Measurements from ENCODE around the gene CFAP46. TPM values are rescaled to one million over a fixed set of nuclear protein-coding genes. Genes with fewer than 3 reads are reported as not detected.

The CFAP46 gene
- total and polyA plus RNA-seq, 2 of the 4 experiments (the other 2 are of a cell fraction), result 1.3 to 1.8 TPM

DNA sequence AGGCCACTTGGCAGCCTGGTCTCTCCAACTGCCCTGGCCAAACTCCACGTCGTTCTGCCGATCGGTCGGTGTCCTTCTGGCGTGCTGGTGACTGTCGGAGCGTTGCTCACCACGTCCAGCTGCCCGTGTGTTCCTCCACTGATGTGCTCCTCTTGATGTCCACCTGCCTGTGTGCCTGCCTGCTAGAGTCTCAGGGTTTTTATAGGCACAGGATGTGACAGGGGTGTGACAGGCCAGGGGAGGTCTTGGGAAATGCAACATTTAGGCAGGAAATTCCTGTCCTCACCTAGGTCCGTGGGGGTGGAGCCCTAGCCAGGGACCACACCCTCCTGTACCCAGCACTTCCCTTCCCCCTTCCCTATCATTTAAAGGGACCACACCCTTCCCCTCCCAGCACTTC lies 25.2 kb upstream of the CFAP46 start:
- ATAC-seq (ENCODE audit: low read depth) (no peak), DNase-seq (no peak)
- Histone ChIP-seq H2BK5ac (ENCODE audit: low read depth, low read length, poor library complexity, severe bottlenecking) (no peak overlapping the region), H3K27ac (ENCODE audit: insufficient read depth, low read length) (no peak overlapping the region), H4K91ac (ENCODE audit: insufficient read depth, low read depth, low read length) (no peak overlapping the region), H4K5ac (ENCODE audit: low read depth, low read length) (no peak overlapping the region), H2AFZ (replicated peaks; ENCODE audit: low read length, poor library complexity) (no peak overlapping the region), H3K36me3 (ENCODE audit: control insufficient read depth, insufficient read depth, low read length) (no peaks in the 10 kb centered on the region), H2AK9ac (replicated peaks; ENCODE audit: low read depth, low read length, poor library complexity) (no peak overlapping the region), H3K9me1 (ENCODE audit: insufficient read depth, low read length) (no peaks in the 10 kb centered on the region), H2BK120ac (ENCODE audit: low read depth, low read length) (no peak overlapping the region), H3K79me1 (ENCODE audit: low read depth in 1 of 2, low read length in 2 of 2) (no peaks in the 10 kb centered on the region), H4K8ac (ENCODE audit: low read depth in 2 of 2, low read length in 2 of 2) (no peak overlapping the region), H3K4me1 (ENCODE audit: control insufficient read depth, insufficient read depth, low read length) (no peaks in the 10 kb centered on the region), H3K23ac (ENCODE audit: low read depth, low read length) (no peak overlapping the region), H3K4me3 (ENCODE audit: insufficient read depth, low read depth, low read length) (no peak overlapping the region), H4K20me1 (ENCODE audit: insufficient read depth, low read length) (no peaks in the 10 kb centered on the region), H3K9ac (ENCODE audit: low read depth, low read length) (no peak overlapping the region), H3K14ac (replicated peaks; ENCODE audit: low read depth, low read length) (no peak overlapping the region), H3K27me3 (ENCODE audit: control insufficient read depth, insufficient read depth, low read length) (peaks cover 63% of the 10 kb centered on the region), H3K9me3 (ENCODE audit: control insufficient read depth, insufficient read depth, low read length) (peaks cover 1% of the 10 kb centered on the region; the same call in 1 of the 2 replicates), H2AK5ac (ENCODE audit: low read depth, low read length) (no peak overlapping the region), H3K4ac (ENCODE audit: low read depth, low read length) (no peak overlapping the region), H3K4me2 (ENCODE audit: low read depth, low read length) (no peak overlapping the region), H2BK15ac (ENCODE audit: low read depth, low read length) (no peak overlapping the region), H3K56ac (ENCODE audit: extremely low read depth, insufficient read depth, low read length) (no peak overlapping the region), H3K18ac (ENCODE audit: low read depth, low read length) (no peak overlapping the region), H2BK20ac (ENCODE audit: low read depth, low read length) (no peak overlapping the region)
- in situ Hi-C loops (cut with MboI; ENCODE audit: low sequenced_read_pairs) (no loop called here), dilution Hi-C loops (cut with HindIII; ENCODE audit: low sequenced_read_pairs, unreplicated experiment) (no loop called here), intact Hi-C loops (cut with micrococcal nuclease) (no loop called here)
- whole genome bisulfite sequencing, 2 experiments (ENCODE audit: extremely low coverage in 2 of 2, insufficient read length in 1 of 2), result 44% methylated on average over 9 of the region's 11 CpGs; no CpG with 5 or more reads in 1 of the 2 experiments
- TF ChIP-seq NFE2L2 (IDR thresholded peaks at IDR 0.05; ENCODE audit: low read depth, low read length) (no peak), RFX5 (IDR thresholded peaks at IDR 0.05; ENCODE audit: low read depth, low read length) (no peak), CEBPB (IDR thresholded peaks at IDR 0.05; ENCODE audit: low read depth, low read length) (no peak), MAFK (IDR thresholded peaks at IDR 0.05; ENCODE audit: low read depth, low read length) (no peak)
- ChIA-PET CTCF (no interaction called here), POLR2A (ENCODE audit: unreplicated experiment) (no interaction called here)
- BruUV-seq (replicated peaks), result no TSS peak
